SH-SY5Y (cell line): Measurements from ENCODE around the gene DIO2.

Source experiments
- GATA2 ChIP-seq: IDR thresholded peaks from 2 replicates; pipeline ENCODE4 v1.6.1; 2011; ENCODE audit warnings: mild to moderate bottlenecking, low read depth, low read length
- GATA3 ChIP-seq: IDR thresholded peaks from 2 replicates; pipeline ENCODE4 v1.6.1; 2011; ENCODE audit warnings: low read depth, mild to moderate bottlenecking, low read length, moderate library complexity

- TF ChIP-seq GATA3 = no peak
- TF ChIP-seq GATA2 = no peak
These were observed 38.8 kb downstream of the DIO2 start for GRCh38 chr14:80172375-80173051.
